Mammary epithelial cell (primary cell): ENCODE data around the gene FOLR2.

ENCODE experiments used
- CTCF ChIP-seq, 2 donors: IDR thresholded peaks in 1 of 2; conservative IDR thresholded peaks in 1 of 2; 2 replicates each; pipeline ENCODE4 v1.5.1; 2011 to 2012; ENCODE audit warnings: inconsistent platforms in 2 of 2, low read length in 2 of 2, mild to moderate bottlenecking in 2 of 2, control low read depth in 1 of 2, low read depth in 1 of 2; ENCODE audit not compliant: insufficient read depth in 1 of 2; ENCODE audit errors: extremely low read depth in 1 of 2
- EZH2 ChIP-seq: IDR thresholded peaks from 2 replicates; pipeline ENCODE4 v1.6.1; 2012; ENCODE audit warnings: low read length, inconsistent platforms, borderline replicate concordance

- TF ChIP-seq CTCF (conservative IDR thresholded peaks at IDR 0.05 in 1 of 2, IDR thresholded peaks at IDR 0.05 in 1 of 2; ENCODE audit: extremely low read depth in 1 of 2, insufficient read depth in 1 of 2, low read depth in 1 of 2, low read length in 2 of 2) = no peak
- TF ChIP-seq EZH2 = no peak
Observed at GRCh38 chr11:72224564-72225410, 8.2 kb downstream of the FOLR2 start, which contains the start of gene INPPL1.
